ENCODE data around the gene GNG4.

GNG4 gene

GRCh38 chr1:235567812-235568503, 81.6 kb downstream of the GNG4 start:
- peaks cover 10% of the 10 kb centered on the region for H3K27me3 ChIP-seq (ENCODE audit: low read depth, low read length)
- H3K79me2 ChIP-seq (ENCODE audit: low read length) = no peaks in the 10 kb centered on the region
- no peaks in the 10 kb centered on the region for H3K36me3 ChIP-seq (replicated peaks; ENCODE audit: low read depth, low read length)
- H4K20me1 ChIP-seq (ENCODE audit: insufficient read depth, low read length) = no peaks in the 10 kb centered on the region
- no peak overlapping the region for H2AFZ ChIP-seq (ENCODE audit: low read depth, low read length)
- no peaks in the 10 kb centered on the region for H3K4me1 ChIP-seq (ENCODE audit: low read length)
- no peak overlapping the region for H3K4me2 ChIP-seq (ENCODE audit: low read length)
- no peak for TF ChIP-seq CTCF (IDR thresholded peaks at IDR 0.05; ENCODE audit: low read depth, low read length)
- H3K4me3 ChIP-seq (ENCODE audit: low read length) = no peak overlapping the region
- H3K27ac ChIP-seq (ENCODE audit: low read length) = no peak overlapping the region
- no peak overlapping the region for H3K9ac ChIP-seq (ENCODE audit: low read length)
- H3K9me3 ChIP-seq (ENCODE audit: insufficient read depth, low read length) = no peaks in the 10 kb centered on the region

- TF ChIP-seq CTCF (IDR thresholded peaks at IDR 0.05; ENCODE audit: low read depth, low read length) = no peak
- no peak for TF ChIP-seq EZH2phosphoT487 (IDR thresholded peaks at IDR 0.05; ENCODE audit: low read depth)
- no peak overlapping the region for H2AFZ ChIP-seq (ENCODE audit: low read depth, low read length)
These were observed 83.5 kb downstream of the GNG4 start for GRCh38 chr1:235566084-235566483.

GRCh38 chr1:235563513-235564061, 86.0 kb downstream of the GNG4 start:
- H3K79me2 ChIP-seq (ENCODE audit: low read length) = no peaks in the 10 kb centered on the region

More at GRCh38 chr1:235566084-235566483, 83.5 kb downstream of the GNG4 start:
- no peaks in the 10 kb centered on the region for H3K36me3 ChIP-seq (replicated peaks; ENCODE audit: low read depth, low read length)
- peaks cover 10% of the 10 kb centered on the region for H3K27me3 ChIP-seq (ENCODE audit: low read depth, low read length)
- no peak overlapping the region for H3K4me2 ChIP-seq (ENCODE audit: low read length)
- no peaks in the 10 kb centered on the region for H3K4me1 ChIP-seq (ENCODE audit: low read length)
- H3K9me3 ChIP-seq (ENCODE audit: insufficient read depth, low read length) = no peaks in the 10 kb centered on the region
- no peak overlapping the region for H3K27ac ChIP-seq (ENCODE audit: low read length)
- no peaks in the 10 kb centered on the region for H4K20me1 ChIP-seq (ENCODE audit: insufficient read depth, low read length)
- no peaks in the 10 kb centered on the region for H3K79me2 ChIP-seq (ENCODE audit: low read length)
- no peak overlapping the region for H3K4me3 ChIP-seq (ENCODE audit: low read length)
- no peak overlapping the region for H3K9ac ChIP-seq (ENCODE audit: low read length)

More at GRCh38 chr1:235563513-235564061, 86.0 kb downstream of the GNG4 start:
- Histone ChIP-seq H3K4me1 (ENCODE audit: low read length) (no peaks in the 10 kb centered on the region), H3K27ac (ENCODE audit: low read length) (no peak overlapping the region), H3K9me3 (ENCODE audit: insufficient read depth, low read length) (no peaks in the 10 kb centered on the region), H3K36me3 (replicated peaks; ENCODE audit: low read depth, low read length) (no peaks in the 10 kb centered on the region), H3K4me3 (ENCODE audit: low read length) (no peak overlapping the region), H3K4me2 (ENCODE audit: low read length) (no peak overlapping the region), H3K9ac (ENCODE audit: low read length) (no peak overlapping the region), H4K20me1 (ENCODE audit: insufficient read depth, low read length) (no peaks in the 10 kb centered on the region), H2AFZ (ENCODE audit: low read depth, low read length) (no peak overlapping the region), H3K27me3 (ENCODE audit: low read depth, low read length) (peaks cover 10% of the 10 kb centered on the region)
- no peak for TF ChIP-seq EZH2phosphoT487 (IDR thresholded peaks at IDR 0.05; ENCODE audit: low read depth)
- TF ChIP-seq CTCF (IDR thresholded peaks at IDR 0.05; ENCODE audit: low read depth, low read length) = no peak

Measured in OCI-LY3 (cell line).